MM.1S (cell line): ENCODE data around the gene PERM1.

ENCODE experiments used
- CTCF ChIP-seq: fragments of 300-600 bp; sonication (generic); IDR thresholded peaks from 2 replicates; pipeline ENCODE4 v1.5.1; 2016; ENCODE audit warnings: antibody characterized with exemption, low read length, mixed read lengths
- EZH2 ChIP-seq: fragments of 300-600 bp; sonication (generic); optimal IDR thresholded peaks from 2 replicates; pipeline ENCODE3; 2017; ENCODE audit warnings: low read depth, mild to moderate bottlenecking, antibody characterized with exemption, low read length, mixed read lengths

- TF ChIP-seq CTCF: no peak
- no peak for TF ChIP-seq EZH2
Measured at GRCh38 chr1:969260-969855, 12.5 kb downstream of the PERM1 start.
